Natural killer cell (primary cell): ENCODE measurements around the gene DHDDS. TPM values are rescaled to one million over a fixed set of nuclear protein-coding genes. Genes with fewer than 3 reads are reported as not detected.

ENCODE experiments used
- ATAC-seq, 3 donors: fragments of 150-1000 bp in 2 of 3; fragments of 200-7000 bp in 1 of 3; cut with Tn5 transposase; 1 replicate in 1 of 3; 2 replicates in 2 of 3; pipeline ENCODE4 v1.10.0; 2021; ENCODE audit warnings: mild to moderate bottlenecking in 2 of 3, moderate library complexity in 2 of 3
- DNase-seq, 2 donors: peaks; one replicate each; pipeline versions ENCODE4 v3.0.0 to v3.0.0-alpha.2; 2013 to 2021; ENCODE audit warnings: mixed read lengths in 1 of 2
- H3K27ac ChIP-seq: one replicate; pipeline ENCODE4 v1.5.1; 2013; ENCODE audit warnings: mild to moderate bottlenecking, low read length
- H3K27me3 ChIP-seq: one replicate; pipeline ENCODE4 v1.6.1; 2013; ENCODE audit warnings: low read length; ENCODE audit not compliant: control insufficient read depth, insufficient read depth
- H3K36me3 ChIP-seq: one replicate; pipeline ENCODE4 v1.6.1; 2013; ENCODE audit warnings: low read length; ENCODE audit not compliant: control insufficient read depth, insufficient read depth
- H3K4me1 ChIP-seq: one replicate; pipeline ENCODE4 v1.6.1; 2013; ENCODE audit warnings: low read length; ENCODE audit not compliant: control insufficient read depth, insufficient read depth
- H3K4me3 ChIP-seq: one replicate; pipeline ENCODE4 v1.5.1; 2013; ENCODE audit warnings: low read length
- H3K9me3 ChIP-seq: one replicate; pipeline ENCODE4 v1.6.1; 2013; ENCODE audit warnings: low read length; ENCODE audit not compliant: control insufficient read depth, insufficient read depth
- H3K27ac Mint-ChIP-seq, 2 donors: one replicate each; pipeline ENCODE4 v1.8.0; 2022; ENCODE audit warnings: mild to moderate bottlenecking in 2 of 2, mixed read lengths in 2 of 2, moderate library complexity in 1 of 2
- H3K27me3 Mint-ChIP-seq, 2 donors: one replicate each; pipeline ENCODE4 v1.8.0; 2022; ENCODE audit warnings: low read depth in 2 of 2, mixed read lengths in 2 of 2
- H3K36me3 Mint-ChIP-seq: one replicate; pipeline ENCODE4 v1.8.0; 2022; ENCODE audit warnings: mixed read lengths
- H3K4me1 Mint-ChIP-seq, 2 donors: one replicate each; pipeline ENCODE4 v1.8.0; 2022; ENCODE audit warnings: mixed read lengths in 2 of 2
- H3K4me3 Mint-ChIP-seq: one replicate; pipeline ENCODE4 v1.8.0; 2022; ENCODE audit warnings: mild to moderate bottlenecking, moderate library complexity, mixed read lengths
- H3K9me3 Mint-ChIP-seq, 2 donors: one replicate each; pipeline ENCODE4 v1.8.0; 2022; ENCODE audit warnings: mixed read lengths in 2 of 2
- WGBS: methylation state at CpG from one replicate; pipeline ENCODE4 v1.1.7; 2013; ENCODE audit warnings: missing lambda C conversion rate; ENCODE audit not compliant: insufficient coverage; 5-methylcytosine and 5-hydroxymethylcytosine counted together
- intact Hi-C: fragments of 100-400 bp; cut with micrococcal nuclease; formaldehyde crosslinking; loops from one replicate; pipeline ENCODE4 v1.14.2; 2022
- total RNA-seq, 4 donors: library from RNA; stranded (reverse); fragments of 120-200 nt in 1 of 4; gene quantifications; one replicate each; pipeline versions ENCODE4 v1.2.3 to v1.2.4, GENCODE V29; 2013 to 2022
- TF ChIP-seq, protein P1 (sequence below): fragments of 200-600 bp; IDR thresholded peaks from one replicate; pipeline ENCODE4 v1.8.0; 2022; ENCODE audit warnings: antibody characterized with exemption

DHDDS gene
- total RNA-seq, 3 donors from 2014 or later (not counting 1 experiment from before 2014, with no cell fraction given) = 39.6 to 48.6 (median 43.4) TPM

DNA sequence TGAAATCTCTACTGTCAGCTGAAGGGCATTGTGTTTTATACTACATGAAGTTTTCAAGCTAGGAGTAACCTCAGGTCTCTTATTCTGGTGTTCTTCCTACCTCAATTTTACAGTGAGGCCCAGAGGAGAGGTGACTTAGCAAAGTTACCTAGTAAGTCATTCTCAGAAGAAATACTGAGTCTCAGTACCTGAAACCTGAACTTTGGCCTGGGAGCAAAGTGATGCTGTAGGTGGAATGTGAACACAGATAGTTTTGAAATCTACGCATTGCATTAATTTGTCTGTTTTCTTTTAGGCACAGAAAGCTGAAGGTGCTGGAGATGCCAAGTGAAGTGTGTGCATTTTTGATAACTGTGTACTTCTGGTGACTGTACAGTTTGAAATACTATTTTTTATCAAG is 42.7 kb downstream of the DHDDS start:
- no peaks in the 10 kb centered on the region for H3K9me3 Mint-ChIP-seq
- TF ChIP-seq, protein P1, sequence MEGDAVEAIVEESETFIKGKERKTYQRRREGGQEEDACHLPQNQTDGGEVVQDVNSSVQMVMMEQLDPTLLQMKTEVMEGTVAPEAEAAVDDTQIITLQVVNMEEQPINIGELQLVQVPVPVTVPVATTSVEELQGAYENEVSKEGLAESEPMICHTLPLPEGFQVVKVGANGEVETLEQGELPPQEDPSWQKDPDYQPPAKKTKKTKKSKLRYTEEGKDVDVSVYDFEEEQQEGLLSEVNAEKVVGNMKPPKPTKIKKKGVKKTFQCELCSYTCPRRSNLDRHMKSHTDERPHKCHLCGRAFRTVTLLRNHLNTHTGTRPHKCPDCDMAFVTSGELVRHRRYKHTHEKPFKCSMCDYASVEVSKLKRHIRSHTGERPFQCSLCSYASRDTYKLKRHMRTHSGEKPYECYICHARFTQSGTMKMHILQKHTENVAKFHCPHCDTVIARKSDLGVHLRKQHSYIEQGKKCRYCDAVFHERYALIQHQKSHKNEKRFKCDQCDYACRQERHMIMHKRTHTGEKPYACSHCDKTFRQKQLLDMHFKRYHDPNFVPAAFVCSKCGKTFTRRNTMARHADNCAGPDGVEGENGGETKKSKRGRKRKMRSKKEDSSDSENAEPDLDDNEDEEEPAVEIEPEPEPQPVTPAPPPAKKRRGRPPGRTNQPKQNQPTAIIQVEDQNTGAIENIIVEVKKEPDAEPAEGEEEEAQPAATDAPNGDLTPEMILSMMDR = no peak
- intact Hi-C loops = loop anchor here (5.0 kb wide), 1 partner anchor 43 kb away; the partner anchor contains the start of gene DHDDS
- H3K27me3 Mint-ChIP-seq = no peaks in the 10 kb centered on the region
- no peaks in the 10 kb centered on the region for H3K27me3 ChIP-seq
- peaks cover 7% of the 10 kb centered on the region for H3K36me3 Mint-ChIP-seq
- peak overlapping the region; percentile 31 to 90 for H3K27ac Mint-ChIP-seq
- no peaks in the 10 kb centered on the region for H3K9me3 ChIP-seq
- H3K36me3 ChIP-seq = peaks cover 36% of the 10 kb centered on the region
- ATAC-seq = no peak
- WGBS = 100% methylated on average over 1 of the region's 1 CpG
- H3K4me1 Mint-ChIP-seq = peaks cover 37 to 45% of the 10 kb centered on the region in 2 donors
- H3K4me1 ChIP-seq = peaks cover 28% of the 10 kb centered on the region
- no peak overlapping the region for H3K27ac ChIP-seq
- no peak overlapping the region for H3K4me3 ChIP-seq
- DNase-seq = no peak
- no peak overlapping the region for H3K4me3 Mint-ChIP-seq

DNA sequence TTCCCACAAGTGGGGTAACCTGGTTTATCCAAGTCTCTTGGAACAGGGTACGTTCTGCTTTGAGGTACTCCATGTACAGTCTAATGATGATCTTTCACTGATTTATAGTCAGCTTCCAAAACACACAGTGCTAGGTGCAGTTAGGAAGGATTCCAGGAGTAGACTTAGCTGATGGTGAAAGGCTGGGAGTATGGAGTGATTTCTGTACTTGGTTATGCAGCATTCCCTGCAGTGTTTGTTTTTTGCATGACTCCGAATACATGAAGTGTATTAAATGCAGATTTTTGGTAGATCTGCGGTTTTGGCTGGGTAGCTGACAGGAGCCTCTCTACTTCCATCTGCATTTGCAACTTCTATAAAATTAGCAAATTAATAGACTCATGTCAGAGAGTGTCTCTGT is 43.9 kb downstream of the DHDDS start:
- Histone ChIP-seq H3K36me3 (peaks cover 36% of the 10 kb centered on the region), H3K4me3 (no peak overlapping the region), H3K27ac (no peak overlapping the region), H3K4me1 (peaks cover 21% of the 10 kb centered on the region), H3K27me3 (no peaks in the 10 kb centered on the region), H3K9me3 (no peaks in the 10 kb centered on the region)
- no peak overlapping the region for H3K4me3 Mint-ChIP-seq
- intact Hi-C loops = no loop called here
- H3K27ac Mint-ChIP-seq = peak overlapping the region; percentile 44 to 79
- 96% methylated on average over 3 of the region's 3 CpGs for WGBS
- no peak for ATAC-seq
- H3K27me3 Mint-ChIP-seq = no peaks in the 10 kb centered on the region
- DNase-seq = no peak
- H3K9me3 Mint-ChIP-seq = no peaks in the 10 kb centered on the region
- TF ChIP-seq, protein P1 = no peak
- peaks cover 27 to 34% of the 10 kb centered on the region in 2 donors for H3K4me1 Mint-ChIP-seq
- peaks cover 7% of the 10 kb centered on the region for H3K36me3 Mint-ChIP-seq

DNA sequence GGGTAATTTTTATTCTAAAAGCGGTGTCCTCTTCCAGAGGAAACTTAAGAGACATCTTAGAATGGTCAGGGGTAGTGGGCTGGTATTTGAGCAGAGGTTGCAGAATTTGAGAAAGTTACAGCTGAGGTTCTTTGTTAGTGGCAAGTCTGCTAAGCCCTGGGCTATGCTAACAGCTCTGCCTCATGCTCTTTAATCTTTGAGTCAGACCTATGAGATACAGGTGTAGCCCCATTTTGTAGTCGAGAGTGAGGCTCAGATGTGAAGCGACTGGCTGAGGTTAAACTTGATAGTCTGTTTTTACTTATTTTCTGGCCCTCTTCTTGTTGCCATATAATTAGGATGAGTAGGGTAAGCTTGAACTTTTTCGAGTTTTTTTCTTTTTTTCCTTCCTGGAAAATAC is 44.8 kb downstream of the DHDDS start:
- no peak for ATAC-seq

More for the DNA sequence above, 44.8 kb downstream of the DHDDS start:
- Mint-ChIP-seq H3K4me1 (peaks cover 17 to 24% of the 10 kb centered on the region in 2 donors), H3K27ac (peak overlapping the region; percentile 44 to 79), H3K27me3 (no peaks in the 10 kb centered on the region), H3K4me3 (no peak overlapping the region), H3K9me3 (no peaks in the 10 kb centered on the region), H3K36me3 (peaks cover 7% of the 10 kb centered on the region)
- no peaks in the 10 kb centered on the region for H3K9me3 ChIP-seq
- H3K27ac ChIP-seq = no peak overlapping the region
- no peaks in the 10 kb centered on the region for H3K27me3 ChIP-seq
- DNase-seq = no peak
- H3K4me3 ChIP-seq = no peak overlapping the region
- intact Hi-C loops = no loop called here
- 90% methylated on average over 4 of the region's 4 CpGs for WGBS
- H3K4me1 ChIP-seq = peaks cover 11% of the 10 kb centered on the region
- peaks cover 36% of the 10 kb centered on the region for H3K36me3 ChIP-seq
- TF ChIP-seq, protein P1 = no peak
